ENCODE results near the gene ZFYVE9. TPM values are rescaled to one million over a fixed set of nuclear protein-coding genes. Genes with fewer than 3 reads are reported as not detected.
"Not testable (repeated sequence)": the region's sequence is repeated elsewhere in the genome, so short reads cannot be mapped to it uniquely, and the experiment has no call there.

Gene ZFYVE9
- polyA plus RNA-seq, 1 experiment: 9.8 TPM

DNA sequence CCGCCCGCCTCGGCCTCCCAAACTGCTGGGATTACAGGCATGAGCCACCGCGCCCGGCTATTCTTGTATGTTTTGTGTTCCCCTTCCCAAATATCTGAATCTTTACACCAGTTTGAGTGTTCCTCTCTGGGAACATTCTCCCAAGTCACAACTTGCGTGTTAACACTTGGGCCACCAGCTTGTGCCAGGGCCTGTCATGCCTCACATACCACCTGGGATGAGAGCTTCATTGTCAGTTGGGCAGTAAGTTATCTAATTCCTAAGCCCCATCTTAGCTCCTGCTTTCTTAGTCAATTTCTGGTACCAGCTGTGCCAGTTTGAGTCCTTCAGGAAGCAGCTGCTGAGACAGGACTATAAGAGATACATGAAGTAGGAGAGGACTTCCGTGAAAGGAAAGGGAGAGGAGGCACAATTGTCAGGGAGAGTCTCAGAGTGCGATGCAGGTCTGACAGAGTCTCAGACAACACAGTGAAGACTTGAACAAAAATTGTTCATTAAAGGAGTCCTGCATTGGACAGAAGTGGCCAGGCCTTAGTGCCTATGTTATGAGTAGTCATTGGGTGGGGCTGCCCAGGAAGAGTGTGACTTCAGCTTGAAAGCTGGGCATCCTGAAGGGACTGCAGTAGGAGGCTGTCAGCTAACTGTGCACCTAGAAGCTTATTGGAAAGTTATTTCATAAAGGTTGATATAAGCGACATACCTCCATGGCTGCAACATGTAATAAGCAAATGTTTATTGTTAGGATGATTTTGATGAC, 17.3 kb downstream of the ZFYVE9 start:
- no peaks in the 10 kb centered on the region for H3K36me3 ChIP-seq (ENCODE audit: control insufficient read depth, insufficient read depth, low read length)
- ChIA-PET POLR2A (no interaction called here), CTCF (interaction anchor here (0.7 to 2.5 kb wide), 4 partner anchors 17 to 137 kb away, joined by 3 to 9 read pairs (median 4); partner anchors contain the start of gene ZFYVE9)
- no peak overlapping the region for H3K4me3 ChIP-seq (ENCODE audit: low read depth, low read length)
- no peak for DNase-seq (ENCODE audit: low read depth)
- no peaks in the 10 kb centered on the region for H3K27me3 ChIP-seq (ENCODE audit: control insufficient read depth, insufficient read depth, low read length)
- TF ChIP-seq, protein P1, sequence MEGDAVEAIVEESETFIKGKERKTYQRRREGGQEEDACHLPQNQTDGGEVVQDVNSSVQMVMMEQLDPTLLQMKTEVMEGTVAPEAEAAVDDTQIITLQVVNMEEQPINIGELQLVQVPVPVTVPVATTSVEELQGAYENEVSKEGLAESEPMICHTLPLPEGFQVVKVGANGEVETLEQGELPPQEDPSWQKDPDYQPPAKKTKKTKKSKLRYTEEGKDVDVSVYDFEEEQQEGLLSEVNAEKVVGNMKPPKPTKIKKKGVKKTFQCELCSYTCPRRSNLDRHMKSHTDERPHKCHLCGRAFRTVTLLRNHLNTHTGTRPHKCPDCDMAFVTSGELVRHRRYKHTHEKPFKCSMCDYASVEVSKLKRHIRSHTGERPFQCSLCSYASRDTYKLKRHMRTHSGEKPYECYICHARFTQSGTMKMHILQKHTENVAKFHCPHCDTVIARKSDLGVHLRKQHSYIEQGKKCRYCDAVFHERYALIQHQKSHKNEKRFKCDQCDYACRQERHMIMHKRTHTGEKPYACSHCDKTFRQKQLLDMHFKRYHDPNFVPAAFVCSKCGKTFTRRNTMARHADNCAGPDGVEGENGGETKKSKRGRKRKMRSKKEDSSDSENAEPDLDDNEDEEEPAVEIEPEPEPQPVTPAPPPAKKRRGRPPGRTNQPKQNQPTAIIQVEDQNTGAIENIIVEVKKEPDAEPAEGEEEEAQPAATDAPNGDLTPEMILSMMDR (IDR thresholded peaks at IDR 0.05; ENCODE audit: insufficient read depth, low read depth, low read length): no peak

DNA sequence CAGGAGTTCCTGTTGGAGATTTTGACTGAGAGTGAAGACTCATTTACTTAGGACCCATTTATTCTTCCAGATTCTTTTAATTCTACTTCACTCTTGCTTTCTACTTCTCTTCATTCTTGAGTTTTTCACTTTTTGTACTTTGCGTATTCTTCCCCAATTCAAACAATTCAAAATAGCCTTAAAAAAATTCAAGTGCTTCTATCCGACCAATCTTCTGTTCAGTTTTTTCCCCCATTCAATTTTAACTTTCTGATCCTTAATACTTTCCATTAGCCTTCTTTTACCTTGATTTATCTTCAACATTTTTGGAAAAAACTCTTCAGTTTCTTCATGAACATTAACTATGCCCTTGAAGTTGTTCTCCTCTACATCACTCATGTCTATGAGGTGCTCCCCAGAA, 21.1 kb downstream of the ZFYVE9 start:
- Histone ChIP-seq H3K4me3 (ENCODE audit: low read depth, low read length) (no peak overlapping the region), H3K27me3 (ENCODE audit: control insufficient read depth, insufficient read depth, low read length) (no peaks in the 10 kb centered on the region), H3K36me3 (ENCODE audit: control insufficient read depth, insufficient read depth, low read length) (no peaks in the 10 kb centered on the region)
- CTCF ChIA-PET: interaction anchor here (1.0 kb wide), 1 partner anchor 21 kb away, joined by 3 read pairs; the partner anchor contains the start of gene ZFYVE9
- DNase-seq (ENCODE audit: low read depth): no peak
- TF ChIP-seq, protein P1 (IDR thresholded peaks at IDR 0.05; ENCODE audit: insufficient read depth, low read depth, low read length): no peak
- POLR2A ChIA-PET: no interaction called here

DNA sequence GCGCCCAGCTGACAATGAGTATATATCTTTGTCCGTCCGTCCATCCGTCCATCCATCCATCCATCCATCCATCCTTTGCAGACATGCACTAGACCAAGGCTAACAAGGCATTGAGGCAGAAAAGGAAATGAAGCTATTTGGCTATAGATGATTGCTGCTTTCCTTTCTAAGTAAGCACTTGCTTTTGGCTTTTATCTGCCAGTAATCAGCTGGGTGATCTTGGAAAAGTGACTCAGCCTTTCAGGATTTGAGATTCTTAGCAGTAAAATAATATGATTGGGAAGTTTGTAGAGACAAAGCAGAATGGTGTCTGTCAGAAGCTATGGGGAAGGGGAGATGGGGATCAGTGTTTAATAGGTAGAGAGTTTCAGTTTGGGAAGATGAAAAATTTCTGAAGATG, 22.7 kb downstream of the ZFYVE9 start:
- Histone ChIP-seq H3K36me3 (ENCODE audit: control insufficient read depth, insufficient read depth, low read length) (no peaks in the 10 kb centered on the region), H3K27me3 (ENCODE audit: control insufficient read depth, insufficient read depth, low read length) (no peaks in the 10 kb centered on the region), H3K4me3 (ENCODE audit: low read depth, low read length) (no peak overlapping the region)
- TF ChIP-seq, protein P1 (IDR thresholded peaks at IDR 0.05; ENCODE audit: insufficient read depth, low read depth, low read length): no peak
- no peak for DNase-seq (ENCODE audit: low read depth)
- POLR2A ChIA-PET: no interaction called here
- CTCF ChIA-PET: no interaction called here

DNA sequence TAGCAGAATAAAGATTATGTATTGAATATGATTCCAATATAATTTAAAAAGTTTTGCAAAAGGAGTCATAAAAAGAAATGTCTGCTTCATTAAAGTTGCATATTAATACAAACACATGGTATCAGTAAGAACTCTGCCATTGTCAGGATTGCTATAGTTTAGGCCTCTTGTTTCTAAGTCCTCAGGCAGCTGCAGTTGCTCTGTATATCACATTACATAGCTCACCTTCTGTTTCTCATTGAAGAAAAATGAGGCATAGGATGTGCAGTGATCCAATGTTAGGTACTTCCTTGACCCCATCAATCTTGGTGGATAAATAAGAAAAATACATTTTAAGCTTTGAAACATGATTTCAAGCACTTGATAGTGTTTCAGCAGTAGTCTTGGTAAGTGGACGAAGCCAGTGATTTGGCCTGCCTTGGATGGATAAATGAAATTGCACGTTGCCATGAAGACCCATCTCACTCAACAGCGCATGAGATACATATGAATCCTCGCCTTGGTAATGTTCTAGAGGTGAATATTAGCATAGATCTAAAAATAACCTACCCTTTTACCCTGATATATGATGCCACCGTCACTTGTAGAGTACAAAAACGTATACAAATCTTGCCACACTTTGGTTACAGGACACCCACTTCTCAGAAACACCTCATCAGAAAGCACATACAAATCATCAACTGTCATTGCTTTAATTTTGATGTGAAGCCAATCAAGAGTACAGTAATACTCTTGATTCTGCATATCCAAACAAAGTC, 25.3 kb downstream of the ZFYVE9 start:
- DNase-seq (ENCODE audit: low read depth): no peak
- ChIA-PET CTCF (no interaction called here), POLR2A (interaction anchor here (0.6 kb wide), 1 partner anchor 22 kb away, joined by 3 read pairs; no protein-coding TSS in a partner anchor)
- TF ChIP-seq, protein P1 (IDR thresholded peaks at IDR 0.05; ENCODE audit: insufficient read depth, low read depth, low read length): no peak
- H3K36me3 ChIP-seq (ENCODE audit: control insufficient read depth, insufficient read depth, low read length): no peaks in the 10 kb centered on the region
- H3K4me3 ChIP-seq (ENCODE audit: low read depth, low read length): no peak overlapping the region
- H3K27me3 ChIP-seq (ENCODE audit: control insufficient read depth, insufficient read depth, low read length): no peaks in the 10 kb centered on the region

- POLR2A ChIA-PET: no interaction called here
- CTCF ChIA-PET: no interaction called here
These were observed 26.6 kb downstream of the ZFYVE9 start for GRCh38 chr1:52168373-52169080.

DNA sequence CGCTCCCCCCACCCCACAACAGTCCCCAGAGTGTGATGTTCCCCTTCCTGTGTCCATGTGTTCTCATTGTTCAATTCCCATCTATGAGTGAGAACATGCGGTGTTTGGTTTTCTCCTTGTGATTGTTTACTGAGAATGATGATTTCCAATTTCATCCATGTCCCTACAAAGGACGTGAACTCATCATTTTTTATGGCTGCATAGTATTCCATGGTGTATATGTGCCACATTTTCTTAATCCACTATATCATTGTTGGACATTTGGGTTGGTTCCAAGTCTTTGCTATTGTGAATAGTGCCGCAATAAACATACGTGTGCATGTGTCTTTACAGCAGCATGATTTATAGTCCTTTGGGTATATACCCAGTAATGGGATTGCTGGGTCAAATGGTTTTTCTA, 29.3 kb downstream of the ZFYVE9 start:
- CTCF ChIA-PET; DNase-seq (ENCODE audit: low read depth); POLR2A ChIA-PET; H3K4me3 ChIP-seq (ENCODE audit: low read depth, low read length); H3K27me3 ChIP-seq (ENCODE audit: control insufficient read depth, insufficient read depth, low read length); H3K36me3 ChIP-seq (ENCODE audit: control insufficient read depth, insufficient read depth, low read length): not testable (repeated sequence)

More at GRCh38 chr1:52168373-52169080, 26.6 kb downstream of the ZFYVE9 start:
- DNase-seq (ENCODE audit: low read depth): no peak
- no peaks in the 10 kb centered on the region for H3K27me3 ChIP-seq (ENCODE audit: control insufficient read depth, insufficient read depth, low read length)
- H3K4me3 ChIP-seq (ENCODE audit: low read depth, low read length): no peak overlapping the region
- TF ChIP-seq, protein P1 (IDR thresholded peaks at IDR 0.05; ENCODE audit: insufficient read depth, low read depth, low read length): no peak
- H3K36me3 ChIP-seq (ENCODE audit: control insufficient read depth, insufficient read depth, low read length): no peaks in the 10 kb centered on the region

Measured in BJ (cell line).